HG02759 (cell line): ENCODE measurements around the gene SRC.
"Not testable (repeated sequence)": the region's sequence is repeated elsewhere in the genome, so short reads cannot be mapped to it uniquely, and the experiment has no call there.

Experiments
- ATAC-seq: cut with Tn5 transposase; IDR thresholded peaks from one replicate; pipeline ENCODE4 v1.9.1; 2021; ENCODE audit warnings: mild to moderate bottlenecking, moderate library complexity; ENCODE audit not compliant: unreplicated experiment

Gene SRC

GRCh38 chr20:37361336-37361735 is 15.4 kb downstream of the SRC start:
- ATAC-seq = no peak

GRCh38 chr20:37362231-37362792 is 16.4 kb downstream of the SRC start:
- no peak for ATAC-seq

- ATAC-seq = no peak
Measured at GRCh38 chr20:37362821-37363220, 16.9 kb downstream of the SRC start.

GRCh38 chr20:37363221-37364012 is 17.5 kb downstream of the SRC start:
- no peak for ATAC-seq

- ATAC-seq = no peak
Measured at GRCh38 chr20:37364013-37364926, 18.3 kb downstream of the SRC start.

- no peak for ATAC-seq
Measured at GRCh38 chr20:37364927-37365272, 19.0 kb downstream of the SRC start.

- ATAC-seq = peak; percentile 73
Measured at GRCh38 chr20:37365760-37366638, 20.1 kb downstream of the SRC start.

- peak; percentile 22 for ATAC-seq
Measured at GRCh38 chr20:37366743-37367142, 20.8 kb downstream of the SRC start.

GRCh38 chr20:37369846-37370245 is 23.9 kb downstream of the SRC start:
- ATAC-seq = no peak

- not testable (repeated sequence) for ATAC-seq
Measured at GRCh38 chr20:37371845-37372244, 25.9 kb downstream of the SRC start.

GRCh38 chr20:37372441-37372840 is 26.5 kb downstream of the SRC start:
- ATAC-seq = no peak

GRCh38 chr20:37373020-37373598 is 27.2 kb downstream of the SRC start:
- ATAC-seq = no peak

- peak; percentile 70 for ATAC-seq
Measured at GRCh38 chr20:37375227-37375626, 29.3 kb downstream of the SRC start.

- no peak for ATAC-seq
Measured at GRCh38 chr20:37376324-37376723, 30.4 kb downstream of the SRC start.

- no peak for ATAC-seq
Measured at GRCh38 chr20:37376791-37377190, 30.9 kb downstream of the SRC start.

- ATAC-seq = peak; percentile 38
Measured at GRCh38 chr20:37377346-37378081, 31.6 kb downstream of the SRC start.

- no peak for ATAC-seq
Measured at GRCh38 chr20:37378420-37378784, 32.5 kb downstream of the SRC start.

GRCh38 chr20:37378785-37379598 is 33.1 kb downstream of the SRC start:
- no peak for ATAC-seq
